ENCODE data around the gene NPR3. TPM values are rescaled to one million over a fixed set of nuclear protein-coding genes. Genes with fewer than 3 reads are reported as not detected.

NPR3 gene
- polyA plus RNA-seq, 1 donor (not counting 4 experiments of a cell fraction or from before 2014, with no cell fraction given): 0.12 TPM

DNA sequence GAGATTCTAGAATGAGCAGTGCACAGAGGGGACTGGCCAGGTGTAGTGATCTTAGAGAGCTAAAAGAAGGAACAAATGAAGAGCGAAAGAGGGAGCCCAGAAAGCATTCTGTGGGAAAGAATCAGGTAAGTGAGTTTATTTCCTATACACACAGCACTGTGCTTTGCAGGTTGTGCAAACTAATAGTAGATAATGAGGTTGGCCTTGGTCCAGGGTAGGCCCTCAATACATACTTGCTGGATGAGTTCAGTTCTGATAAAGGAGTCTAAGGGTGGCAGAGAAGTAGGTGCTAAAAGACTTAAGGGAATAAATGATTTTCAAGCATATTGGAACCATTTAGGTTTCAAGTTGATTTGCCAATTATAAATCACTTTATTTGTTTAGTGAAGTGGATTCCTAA, 122.0 kb downstream of the NPR3 start:
- TF ChIP-seq EZH2 (IDR thresholded peaks at IDR 0.05; ENCODE audit: low read length): no peak
- TF ChIP-seq, protein P1, sequence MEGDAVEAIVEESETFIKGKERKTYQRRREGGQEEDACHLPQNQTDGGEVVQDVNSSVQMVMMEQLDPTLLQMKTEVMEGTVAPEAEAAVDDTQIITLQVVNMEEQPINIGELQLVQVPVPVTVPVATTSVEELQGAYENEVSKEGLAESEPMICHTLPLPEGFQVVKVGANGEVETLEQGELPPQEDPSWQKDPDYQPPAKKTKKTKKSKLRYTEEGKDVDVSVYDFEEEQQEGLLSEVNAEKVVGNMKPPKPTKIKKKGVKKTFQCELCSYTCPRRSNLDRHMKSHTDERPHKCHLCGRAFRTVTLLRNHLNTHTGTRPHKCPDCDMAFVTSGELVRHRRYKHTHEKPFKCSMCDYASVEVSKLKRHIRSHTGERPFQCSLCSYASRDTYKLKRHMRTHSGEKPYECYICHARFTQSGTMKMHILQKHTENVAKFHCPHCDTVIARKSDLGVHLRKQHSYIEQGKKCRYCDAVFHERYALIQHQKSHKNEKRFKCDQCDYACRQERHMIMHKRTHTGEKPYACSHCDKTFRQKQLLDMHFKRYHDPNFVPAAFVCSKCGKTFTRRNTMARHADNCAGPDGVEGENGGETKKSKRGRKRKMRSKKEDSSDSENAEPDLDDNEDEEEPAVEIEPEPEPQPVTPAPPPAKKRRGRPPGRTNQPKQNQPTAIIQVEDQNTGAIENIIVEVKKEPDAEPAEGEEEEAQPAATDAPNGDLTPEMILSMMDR (optimal IDR thresholded peaks at IDR 0.05 in 1 of 3, IDR thresholded peaks at IDR 0.05 in 1 of 3, conservative IDR thresholded peaks at IDR 0.05 in 1 of 3; ENCODE audit: extremely low read depth in 1 of 3, insufficient read depth in 2 of 3, low read length in 3 of 3): no peak
- Histone ChIP-seq H3K9me3 (ENCODE audit: control insufficient read depth, low read depth, low read length) (no peaks in the 10 kb centered on the region), H3K27ac (ENCODE audit: control insufficient read depth, insufficient read depth, low read length) (no peak overlapping the region), H3K9ac (ENCODE audit: control insufficient read depth, extremely low read depth, insufficient read depth, low read length) (no peak overlapping the region), H3K9me1 (ENCODE audit: control insufficient read depth, extremely low read depth, insufficient read depth, low read length) (no peaks in the 10 kb centered on the region), H3K36me3 (ENCODE audit: control insufficient read depth in 2 of 2, extremely low read depth in 1 of 2, insufficient read depth in 2 of 2, low read length in 2 of 2) (no peaks in the 10 kb centered on the region), H3K4me1 (ENCODE audit: control insufficient read depth, extremely low read depth, insufficient read depth, low read length) (peaks cover 8% of the 10 kb centered on the region), H3K79me2 (ENCODE audit: control insufficient read depth, insufficient read depth, low read length) (no peaks in the 10 kb centered on the region), H3K27me3 (ENCODE audit: control insufficient read depth, extremely low read depth, insufficient read depth, low read length) (no peaks in the 10 kb centered on the region), H3K4me3 (ENCODE audit: control insufficient read depth in 2 of 3, extremely low read depth in 1 of 3, insufficient read depth in 2 of 3, low read depth in 1 of 3, low read length in 3 of 3) (no peak overlapping the region), H3K4me2 (ENCODE audit: control insufficient read depth, extremely low read depth, insufficient read depth, low read depth, low read length) (no peak overlapping the region), H4K20me1 (ENCODE audit: control insufficient read depth, extremely low read depth, insufficient read depth, low read length) (no peaks in the 10 kb centered on the region), H2AFZ (ENCODE audit: control insufficient read depth, low read length) (no peak overlapping the region)
- dilution Hi-C loops (cut with MboI; ENCODE audit: extremely low pct_ligation_motif_present, low sequenced_read_pairs): no loop called here
- DNase-seq (ENCODE audit: low read depth, low spot score) (no peak), FAIRE-seq (no peak)

DNA sequence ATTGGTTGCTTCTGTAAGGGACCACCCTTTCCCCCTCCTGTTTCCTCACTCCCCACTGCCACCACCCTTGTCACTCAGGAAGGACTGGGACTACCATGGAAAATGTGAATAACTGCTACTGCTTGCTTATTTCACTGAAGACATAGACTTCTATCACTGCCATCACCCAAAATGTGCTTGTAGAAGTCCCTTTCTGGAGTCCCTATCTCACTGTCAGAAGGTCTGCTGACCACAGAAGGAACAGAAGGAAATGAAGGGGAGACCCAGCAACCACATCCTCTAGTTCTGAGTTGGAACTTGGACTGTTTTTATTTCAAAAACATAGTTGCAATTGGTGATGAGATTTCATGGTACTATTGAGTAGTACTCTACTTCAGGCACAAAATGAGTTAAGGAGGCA, 122.5 kb downstream of the NPR3 start:
- Histone ChIP-seq H2AFZ (ENCODE audit: control insufficient read depth, low read length) (no peak overlapping the region), H3K9ac (ENCODE audit: control insufficient read depth, extremely low read depth, insufficient read depth, low read length) (no peak overlapping the region)

More for the DNA sequence above, 122.5 kb downstream of the NPR3 start:
- no peak overlapping the region for H3K4me3 ChIP-seq (ENCODE audit: control insufficient read depth in 2 of 3, extremely low read depth in 1 of 3, insufficient read depth in 2 of 3, low read depth in 1 of 3, low read length in 3 of 3)
- no peaks in the 10 kb centered on the region for H4K20me1 ChIP-seq (ENCODE audit: control insufficient read depth, extremely low read depth, insufficient read depth, low read length)
- TF ChIP-seq, protein P1 (optimal IDR thresholded peaks at IDR 0.05 in 1 of 3, IDR thresholded peaks at IDR 0.05 in 1 of 3, conservative IDR thresholded peaks at IDR 0.05 in 1 of 3; ENCODE audit: extremely low read depth in 1 of 3, insufficient read depth in 2 of 3, low read length in 3 of 3): no peak
- TF ChIP-seq EZH2 (IDR thresholded peaks at IDR 0.05; ENCODE audit: low read length): no peak
- dilution Hi-C loops (cut with MboI; ENCODE audit: extremely low pct_ligation_motif_present, low sequenced_read_pairs): no loop called here
- DNase-seq (ENCODE audit: low read depth, low spot score) (no peak), FAIRE-seq (no peak)
- H3K4me1 ChIP-seq (ENCODE audit: control insufficient read depth, extremely low read depth, insufficient read depth, low read length): peaks cover 3% of the 10 kb centered on the region
- H3K27ac ChIP-seq (ENCODE audit: control insufficient read depth, insufficient read depth, low read length): no peak overlapping the region
- no peaks in the 10 kb centered on the region for H3K9me1 ChIP-seq (ENCODE audit: control insufficient read depth, extremely low read depth, insufficient read depth, low read length)
- no peak overlapping the region for H3K4me2 ChIP-seq (ENCODE audit: control insufficient read depth, extremely low read depth, insufficient read depth, low read depth, low read length)
- H3K79me2 ChIP-seq (ENCODE audit: control insufficient read depth, insufficient read depth, low read length): no peaks in the 10 kb centered on the region
- H3K36me3 ChIP-seq (ENCODE audit: control insufficient read depth in 2 of 2, extremely low read depth in 1 of 2, insufficient read depth in 2 of 2, low read length in 2 of 2): no peaks in the 10 kb centered on the region
- no peaks in the 10 kb centered on the region for H3K9me3 ChIP-seq (ENCODE audit: control insufficient read depth, low read depth, low read length)
- no peaks in the 10 kb centered on the region for H3K27me3 ChIP-seq (ENCODE audit: control insufficient read depth, extremely low read depth, insufficient read depth, low read length)

Data from keratinocyte (primary cell).